Neural cell (in vitro differentiated cells): ENCODE data around the gene UBA1. TPM values are rescaled to one million over a fixed set of nuclear protein-coding genes. Genes with fewer than 3 reads are reported as not detected.

Experiments
- H2AFZ ChIP-seq: fragments of 200-600, 300-800 bp; sonication (generic), shearing (Covaris generic); 2 replicates; pipeline ENCODE4 v1.6.0; 2014; ENCODE audit warnings: low read depth, mild to moderate bottlenecking, antibody characterized with exemption, low read length, moderate library complexity
- H3F3A ChIP-seq: fragments of 200-600 bp; shearing (Covaris generic); 2 replicates; pipeline ENCODE4 v1.6.1; 2016; ENCODE audit warnings: mild to moderate bottlenecking, moderate library complexity, mixed read lengths, antibody characterized with exemption, low read length; ENCODE audit not compliant: insufficient read depth, poor library complexity, severe bottlenecking
- H3K27ac ChIP-seq: fragments of 200-600, 300-800 bp; sonication (generic), shearing (Covaris generic); 2 replicates; pipeline ENCODE4 v1.5.1; 2014; ENCODE audit warnings: mild to moderate bottlenecking, low read length, moderate library complexity
- H3K27me3 ChIP-seq: fragments of 300-800, 200-600 bp; sonication (generic), shearing (Covaris generic); 2 replicates; pipeline ENCODE4 v1.6.0; 2014; ENCODE audit warnings: mild to moderate bottlenecking, low read depth, low read length, moderate library complexity; ENCODE audit not compliant: insufficient read depth
- H3K36me3 ChIP-seq: fragments of 300-800, 200-600 bp; sonication (generic), shearing (Covaris generic); 2 replicates; pipeline ENCODE4 v1.5.1; 2014; ENCODE audit warnings: mild to moderate bottlenecking, antibody characterized with exemption, low read length, moderate library complexity; ENCODE audit not compliant: insufficient read depth
- H3K4me2 ChIP-seq: fragments of 300-800, 200-600 bp; sonication (generic), shearing (Covaris generic); 2 replicates; pipeline ENCODE4 v1.6.0; 2014; ENCODE audit warnings: mild to moderate bottlenecking, low read length
- H3K4me3 ChIP-seq: fragments of 300-800, 200-600 bp; sonication (generic), shearing (Covaris generic); 2 replicates; pipeline ENCODE4 v1.5.1; 2014; ENCODE audit warnings: mild to moderate bottlenecking, low read length, moderate library complexity
- H3K79me2 ChIP-seq: fragments of 200-600 bp; shearing (Covaris generic); replicated peaks from 2 replicates; pipeline ENCODE4 v1.6.0; 2014; ENCODE audit warnings: mild to moderate bottlenecking, low read length, moderate library complexity; ENCODE audit not compliant: insufficient read depth
- H3K9ac ChIP-seq: fragments of 300-800, 200-600 bp; sonication (generic), shearing (Covaris generic); 2 replicates; pipeline ENCODE4 v1.6.1; 2016; ENCODE audit warnings: mild to moderate bottlenecking, low read length, mixed read lengths
- H3K9me2 ChIP-seq: fragments of 200-600 bp; shearing (Covaris generic); 2 replicates; pipeline ENCODE4 v1.6.1; 2016; ENCODE audit warnings: mild to moderate bottlenecking, low read length, mixed read lengths; ENCODE audit not compliant: insufficient read depth
- H3K9me3 ChIP-seq: fragments of 200-600, 300-800 bp; sonication (generic), shearing (Covaris generic); 2 replicates; pipeline ENCODE4 v1.6.1; 2016; ENCODE audit warnings: mild to moderate bottlenecking, mixed run types, low read length, moderate library complexity, mixed read lengths
- H4K20me1 ChIP-seq: fragments of 200-600 bp; shearing (Covaris generic); 2 replicates; pipeline ENCODE4 v1.6.1; 2016; ENCODE audit warnings: mild to moderate bottlenecking, mixed run types; ENCODE audit not compliant: insufficient read depth
- EP300 ChIP-seq: fragments of 450-650 bp; conservative IDR thresholded peaks from 2 replicates; pipeline ENCODE4 v1.6.1; 2014; ENCODE audit warnings: antibody characterized with exemption, mild to moderate bottlenecking, moderate library complexity; ENCODE audit not compliant: poor library complexity, severe bottlenecking
- MXI1 ChIP-seq: fragments of 450-650 bp; conservative IDR thresholded peaks from 2 replicates; pipeline ENCODE4 v1.6.1; 2014; ENCODE audit warnings: antibody characterized with exemption, mild to moderate bottlenecking; ENCODE audit not compliant: poor library complexity, severe bottlenecking
- POLR2AphosphoS5 ChIP-seq: IDR thresholded peaks from 2 replicates; pipeline ENCODE4 v1.6.1; 2012
- RAD21 ChIP-seq: fragments of 450-650 bp; conservative IDR thresholded peaks from 2 replicates; pipeline ENCODE4 v1.6.1; 2014; ENCODE audit warnings: antibody characterized with exemption, mild to moderate bottlenecking, moderate library complexity
- SMC3 ChIP-seq: fragments of 450-650 bp; conservative IDR thresholded peaks from 2 replicates; pipeline ENCODE4 v1.6.1; 2014; ENCODE audit warnings: antibody characterized with exemption, mild to moderate bottlenecking, moderate library complexity; ENCODE audit not compliant: poor library complexity
- TAF1 ChIP-seq: IDR thresholded peaks from 2 replicates; pipeline ENCODE4 v1.6.1; 2012; ENCODE audit warnings: low read depth
- polyA plus RNA-seq: library from polyadenylated mRNA; depleted of rRNA; stranded (reverse); fragments of >200 nt; gene quantifications from 2 replicates; pipeline ENCODE4 v1.2.3, GENCODE V29; 2014
- TF ChIP-seq, protein P1 (sequence below): fragments of 450-650 bp; IDR thresholded peaks from 2 replicates; pipeline ENCODE4 v1.5.1; 2014; ENCODE audit warnings: antibody characterized with exemption, mild to moderate bottlenecking, moderate library complexity; ENCODE audit not compliant: poor library complexity, severe bottlenecking
- TF ChIP-seq, protein P2 (sequence below): IDR thresholded peaks from 2 replicates; pipeline ENCODE4 v1.6.1; 2012; ENCODE audit warnings: borderline replicate concordance

UBA1 gene
- polyA plus RNA-seq, 1 donor from 2014 or later: 132 TPM

DNA sequence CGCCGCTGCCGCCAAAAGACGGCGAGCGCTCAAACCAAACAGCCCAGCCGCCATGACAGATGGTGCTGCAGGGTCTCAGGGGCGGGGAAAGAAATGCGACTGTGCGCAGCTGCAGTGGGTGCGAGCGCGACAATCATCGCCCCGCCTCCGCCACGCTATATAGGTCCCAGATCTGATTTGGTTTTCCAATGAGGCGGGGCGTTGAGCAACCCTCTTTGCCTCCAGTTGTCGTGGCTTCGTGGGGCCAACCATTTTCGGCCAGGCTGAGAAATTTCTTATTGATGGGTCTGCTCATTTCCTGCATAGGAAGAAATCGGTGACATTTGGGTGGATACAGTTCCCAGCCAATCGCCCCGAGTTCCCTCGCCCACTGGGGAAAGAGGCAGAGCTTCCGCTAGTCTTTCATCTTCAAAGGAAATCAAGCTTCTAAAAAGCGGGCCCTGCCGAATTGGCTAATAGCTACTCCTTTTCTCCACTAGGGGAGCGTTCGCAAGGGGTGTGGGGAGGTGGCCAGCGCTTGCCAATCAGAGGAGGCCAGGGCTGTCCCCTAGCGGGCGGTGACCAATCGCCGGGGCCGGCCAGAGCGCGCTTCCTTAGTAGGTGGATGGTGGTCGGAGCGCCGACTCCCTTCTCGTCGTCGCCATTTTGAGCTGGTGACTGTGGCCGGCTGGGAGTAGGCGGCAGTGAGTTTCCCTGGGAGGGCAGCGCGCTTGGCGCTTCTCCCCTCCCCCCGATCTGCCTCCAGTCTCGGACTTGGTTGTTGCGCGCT, 48.8 kb upstream of the UBA1 start, which contains the start of the genes NDUFB11 and RBM10:
TSS of gene NDUFB11 (minus strand) at position 77 of the 769 bp plus-strand sequence. CDS start at position 54, 23 bp downstream.
TSS of gene RBM10 (plus strand) at position 596 of the 769 bp plus-strand sequence. CDS start 2,261 bp downstream, outside the sequence.
- no peaks in the 10 kb centered on the region for H3F3A ChIP-seq
- peaks cover 31% of the 10 kb centered on the region for H3K79me2 ChIP-seq
- TF ChIP-seq TAF1 (peak; percentile 44), RAD21 (no peak), EP300 (peak; percentile 17), POLR2AphosphoS5 (peak; percentile 77), MXI1 (peak; percentile 74), SMC3 (no peak)
- TF ChIP-seq, protein P1, sequence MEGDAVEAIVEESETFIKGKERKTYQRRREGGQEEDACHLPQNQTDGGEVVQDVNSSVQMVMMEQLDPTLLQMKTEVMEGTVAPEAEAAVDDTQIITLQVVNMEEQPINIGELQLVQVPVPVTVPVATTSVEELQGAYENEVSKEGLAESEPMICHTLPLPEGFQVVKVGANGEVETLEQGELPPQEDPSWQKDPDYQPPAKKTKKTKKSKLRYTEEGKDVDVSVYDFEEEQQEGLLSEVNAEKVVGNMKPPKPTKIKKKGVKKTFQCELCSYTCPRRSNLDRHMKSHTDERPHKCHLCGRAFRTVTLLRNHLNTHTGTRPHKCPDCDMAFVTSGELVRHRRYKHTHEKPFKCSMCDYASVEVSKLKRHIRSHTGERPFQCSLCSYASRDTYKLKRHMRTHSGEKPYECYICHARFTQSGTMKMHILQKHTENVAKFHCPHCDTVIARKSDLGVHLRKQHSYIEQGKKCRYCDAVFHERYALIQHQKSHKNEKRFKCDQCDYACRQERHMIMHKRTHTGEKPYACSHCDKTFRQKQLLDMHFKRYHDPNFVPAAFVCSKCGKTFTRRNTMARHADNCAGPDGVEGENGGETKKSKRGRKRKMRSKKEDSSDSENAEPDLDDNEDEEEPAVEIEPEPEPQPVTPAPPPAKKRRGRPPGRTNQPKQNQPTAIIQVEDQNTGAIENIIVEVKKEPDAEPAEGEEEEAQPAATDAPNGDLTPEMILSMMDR: peak; percentile 82
- TF ChIP-seq, protein P2, sequence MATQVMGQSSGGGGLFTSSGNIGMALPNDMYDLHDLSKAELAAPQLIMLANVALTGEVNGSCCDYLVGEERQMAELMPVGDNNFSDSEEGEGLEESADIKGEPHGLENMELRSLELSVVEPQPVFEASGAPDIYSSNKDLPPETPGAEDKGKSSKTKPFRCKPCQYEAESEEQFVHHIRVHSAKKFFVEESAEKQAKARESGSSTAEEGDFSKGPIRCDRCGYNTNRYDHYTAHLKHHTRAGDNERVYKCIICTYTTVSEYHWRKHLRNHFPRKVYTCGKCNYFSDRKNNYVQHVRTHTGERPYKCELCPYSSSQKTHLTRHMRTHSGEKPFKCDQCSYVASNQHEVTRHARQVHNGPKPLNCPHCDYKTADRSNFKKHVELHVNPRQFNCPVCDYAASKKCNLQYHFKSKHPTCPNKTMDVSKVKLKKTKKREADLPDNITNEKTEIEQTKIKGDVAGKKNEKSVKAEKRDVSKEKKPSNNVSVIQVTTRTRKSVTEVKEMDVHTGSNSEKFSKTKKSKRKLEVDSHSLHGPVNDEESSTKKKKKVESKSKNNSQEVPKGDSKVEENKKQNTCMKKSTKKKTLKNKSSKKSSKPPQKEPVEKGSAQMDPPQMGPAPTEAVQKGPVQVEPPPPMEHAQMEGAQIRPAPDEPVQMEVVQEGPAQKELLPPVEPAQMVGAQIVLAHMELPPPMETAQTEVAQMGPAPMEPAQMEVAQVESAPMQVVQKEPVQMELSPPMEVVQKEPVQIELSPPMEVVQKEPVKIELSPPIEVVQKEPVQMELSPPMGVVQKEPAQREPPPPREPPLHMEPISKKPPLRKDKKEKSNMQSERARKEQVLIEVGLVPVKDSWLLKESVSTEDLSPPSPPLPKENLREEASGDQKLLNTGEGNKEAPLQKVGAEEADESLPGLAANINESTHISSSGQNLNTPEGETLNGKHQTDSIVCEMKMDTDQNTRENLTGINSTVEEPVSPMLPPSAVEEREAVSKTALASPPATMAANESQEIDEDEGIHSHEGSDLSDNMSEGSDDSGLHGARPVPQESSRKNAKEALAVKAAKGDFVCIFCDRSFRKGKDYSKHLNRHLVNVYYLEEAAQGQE: peak; percentile 82
- H3K9ac ChIP-seq: peak within 1 kb of the TSS; percentile 98
- H3K9me3 ChIP-seq: no peaks in the 10 kb centered on the region
- no peaks in the 10 kb centered on the region for H3K9me2 ChIP-seq
- peak within 1 kb of the TSS; percentile 65 for H3K4me2 ChIP-seq
- H4K20me1 ChIP-seq: peaks cover 3% of the 10 kb centered on the region
- H3K27me3 ChIP-seq: no peaks in the 10 kb centered on the region
- no peak within 1 kb of the TSS for H2AFZ ChIP-seq
- H3K27ac ChIP-seq: peak within 1 kb of the TSS; percentile 97
- no peaks in the 10 kb centered on the region for H3K36me3 ChIP-seq
- peak within 1 kb of the TSS; percentile 79 for H3K4me3 ChIP-seq

DNA sequence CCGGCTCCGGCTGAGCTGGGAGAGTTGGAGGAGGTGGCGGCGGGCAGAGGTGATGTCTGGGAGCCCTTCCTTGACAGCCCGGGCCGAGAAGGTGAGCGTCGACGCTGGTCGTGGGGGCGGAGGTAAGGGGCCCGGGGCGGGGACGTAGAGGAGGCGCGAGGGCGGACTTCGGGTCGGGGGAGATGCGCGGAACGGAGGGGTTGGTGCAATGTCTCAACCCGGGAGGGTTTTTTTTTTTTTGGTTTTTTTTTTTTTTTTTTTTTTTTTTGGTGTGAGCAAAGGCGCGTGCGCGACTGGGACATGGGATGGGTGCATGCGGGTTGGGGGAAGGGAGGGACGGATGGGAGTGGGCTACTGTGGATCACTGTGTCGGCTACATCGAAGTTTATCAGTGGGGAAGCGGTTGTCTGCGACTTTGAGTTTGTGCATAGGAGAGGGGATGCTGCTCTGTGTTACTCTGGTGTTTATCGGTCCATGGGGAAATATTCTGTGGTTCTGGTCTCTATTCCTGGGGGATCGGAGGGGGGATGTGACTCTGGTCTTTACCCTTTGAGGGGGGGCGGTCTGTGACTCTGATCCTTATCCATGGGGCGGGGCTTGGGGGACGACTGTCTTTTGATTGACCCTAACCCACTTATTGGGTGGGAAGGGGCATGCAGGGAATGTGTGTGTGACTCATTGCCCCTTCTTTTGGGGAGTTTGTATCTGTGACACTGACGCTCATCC, 48.1 kb upstream of the UBA1 start:
- peak overlapping the region; percentile 79 for H3K4me3 ChIP-seq
- H3K27ac ChIP-seq: peak overlapping the region; percentile 97
- peak overlapping the region; percentile 98 for H3K9ac ChIP-seq
- H3K79me2 ChIP-seq: peaks cover 31% of the 10 kb centered on the region
- H2AFZ ChIP-seq: no peak overlapping the region
- peak overlapping the region; percentile 65 for H3K4me2 ChIP-seq
- no peaks in the 10 kb centered on the region for H3K36me3 ChIP-seq
- no peaks in the 10 kb centered on the region for H3K9me2 ChIP-seq
- no peaks in the 10 kb centered on the region for H3K27me3 ChIP-seq
- TF ChIP-seq POLR2AphosphoS5 (no peak), RAD21 (no peak), EP300 (no peak)
- TF ChIP-seq, protein P1: no peak
- TF ChIP-seq, protein P2: no peak
- no peaks in the 10 kb centered on the region for H3K9me3 ChIP-seq
- H3F3A ChIP-seq: no peaks in the 10 kb centered on the region
- H4K20me1 ChIP-seq: peaks cover 3% of the 10 kb centered on the region
